Activated naive CD8-positive, alpha-beta T cell treated with anti-CD3 and anti-CD28 coated beads, Interleukin-2, amount 50 U/mL, for 16 hours (primary cell): Measurements from ENCODE around the gene KRTAP10-9.
"Not testable (repeated sequence)": the region's sequence is repeated elsewhere in the genome, so short reads cannot be mapped to it uniquely, and the experiment has no call there.

ENCODE experiments used
- DNase-seq: peaks from one replicate; pipeline ENCODE4 v3.0.0-alpha.2; 2020; ENCODE audit warnings: low read depth, low spot score

The KRTAP10-9 gene

GRCh38 chr21:44595524-44595923 is 31.4 kb upstream of the KRTAP10-9 start:
- no peak for DNase-seq

GRCh38 chr21:44596068-44596725 is 30.7 kb upstream of the KRTAP10-9 start:
- no peak for DNase-seq

GRCh38 chr21:44598061-44598460 is 28.8 kb upstream of the KRTAP10-9 start:
- no peak for DNase-seq

GRCh38 chr21:44599264-44600029 is 27.4 kb upstream of the KRTAP10-9 start:
- DNase-seq, result no peak

- not testable (repeated sequence) for DNase-seq
Measured at GRCh38 chr21:44600118-44600978, 26.5 kb upstream of the KRTAP10-9 start, which contains the start of gene KRTAP10-7. KRTAP10-7 (plus strand) TSS chr21:44600597; CDS start chr21:44600622, 25 bp downstream.

- not testable (repeated sequence) for DNase-seq
Measured at GRCh38 chr21:44601091-44601490, 25.8 kb upstream of the KRTAP10-9 start.

GRCh38 chr21:44601596-44602462 is 25.1 kb upstream of the KRTAP10-9 start:
- no peak for DNase-seq

- DNase-seq, result no peak
Measured at GRCh38 chr21:44602463-44602850, 24.4 kb upstream of the KRTAP10-9 start.

GRCh38 chr21:44603109-44603875 is 23.6 kb upstream of the KRTAP10-9 start:
- no peak for DNase-seq

- no peak for DNase-seq
Measured at GRCh38 chr21:44603911-44604310, 23.0 kb upstream of the KRTAP10-9 start.

- no peak for DNase-seq
Measured at GRCh38 chr21:44606495-44606894, 20.4 kb upstream of the KRTAP10-9 start.

- DNase-seq, result no peak
Measured at GRCh38 chr21:44609193-44609592, 17.7 kb upstream of the KRTAP10-9 start.

- DNase-seq, result not testable (repeated sequence)
Measured at GRCh38 chr21:44610157-44610843, 16.6 kb upstream of the KRTAP10-9 start.

GRCh38 chr21:44611551-44611950 is 15.3 kb upstream of the KRTAP10-9 start:
- DNase-seq, result no peak

GRCh38 chr21:44612029-44612486 is 14.8 kb upstream of the KRTAP10-9 start, which contains the start of gene KRTAP10-8:
KRTAP10-8 (plus strand) TSS chr21:44612079; CDS start chr21:44612101, 22 bp downstream.
- DNase-seq, result no peak

GRCh38 chr21:44612669-44613229 is 14.1 kb upstream of the KRTAP10-9 start:
- no peak for DNase-seq

GRCh38 chr21:44613386-44614155 is 13.3 kb upstream of the KRTAP10-9 start:
- no peak for DNase-seq

GRCh38 chr21:44614161-44614631 is 12.7 kb upstream of the KRTAP10-9 start:
- DNase-seq, result no peak
